Neural progenitor cell (in vitro differentiated cells): ENCODE measurements around the gene FRAS1. TPM values are rescaled to one million over a fixed set of nuclear protein-coding genes. Genes with fewer than 3 reads are reported as not detected.
"Not testable (repeated sequence)": the region's sequence is repeated elsewhere in the genome, so short reads cannot be mapped to it uniquely, and the experiment has no call there.

Source experiments
- DNase-seq: peaks from one replicate; pipeline ENCODE4 v3.0.0-alpha.2; 2016; ENCODE audit warnings: low spot score
- H2AFZ ChIP-seq: fragments of 200-600 bp; sonication (generic); replicated peaks from 2 replicates; pipeline ENCODE4 v1.6.1; 2016; ENCODE audit warnings: antibody characterized with exemption
- H3F3A ChIP-seq: fragments of 200-600 bp; sonication (generic); 2 replicates; pipeline ENCODE4 v1.6.1; 2016; ENCODE audit warnings: antibody characterized with exemption, low read depth
- H3K27ac ChIP-seq: fragments of 200-600 bp; sonication (generic); 2 replicates; pipeline ENCODE4 v1.5.1; 2016; ENCODE audit warnings: mild to moderate bottlenecking
- H3K27me3 ChIP-seq: fragments of 200-600 bp; sonication (generic); 2 replicates; pipeline ENCODE4 v1.6.1; 2016; ENCODE audit warnings: mild to moderate bottlenecking, moderate library complexity
- H3K36me3 ChIP-seq: fragments of 200-600 bp; sonication (generic); 2 replicates; pipeline ENCODE4 v1.5.1; 2016
- H3K4me1 ChIP-seq: fragments of 200-600 bp; sonication (generic); 2 replicates; pipeline ENCODE4 v1.6.1; 2016; ENCODE audit warnings: mixed run types
- H3K4me2 ChIP-seq: fragments of 200-600 bp; sonication (generic); 2 replicates; pipeline ENCODE4 v1.6.1; 2016
- H3K4me3 ChIP-seq: fragments of 200-600 bp; sonication (generic); 2 replicates; pipeline ENCODE4 v1.5.1; 2016
- H3K79me2 ChIP-seq: fragments of 200-600 bp; sonication (generic); 2 replicates; pipeline ENCODE4 v1.6.1; 2016; ENCODE audit warnings: low read depth
- H3K9ac ChIP-seq: fragments of 200-600 bp; sonication (generic); 2 replicates; pipeline ENCODE4 v1.6.1; 2016
- H3K9me3 ChIP-seq: fragments of 200-600 bp; sonication (generic); 2 replicates; pipeline ENCODE4 v1.5.1; 2016; ENCODE audit warnings: low read depth
- H4K20me1 ChIP-seq: fragments of 200-600 bp; sonication (generic); 2 replicates; pipeline ENCODE4 v1.6.1; 2016; ENCODE audit warnings: low read depth
- H3K27ac Mint-ChIP-seq: 3 replicates; pipeline ENCODE4 v1.8.0; 2021; ENCODE audit warnings: mixed read lengths
- H3K27me3 Mint-ChIP-seq: 2 replicates; pipeline ENCODE4 v1.8.0; 2022; ENCODE audit warnings: low read depth, mild to moderate bottlenecking, inconsistent platforms, moderate library complexity, mixed read lengths; ENCODE audit not compliant: insufficient read depth
- H3K36me3 Mint-ChIP-seq: 3 replicates; pipeline ENCODE4 v1.8.0; 2021; ENCODE audit warnings: mixed read lengths
- H3K4me1 Mint-ChIP-seq: 3 replicates; pipeline ENCODE4 v1.8.0; 2021; ENCODE audit warnings: mixed read lengths
- H3K4me3 Mint-ChIP-seq: 3 replicates; pipeline ENCODE4 v1.8.0; 2021; ENCODE audit warnings: mild to moderate bottlenecking, moderate library complexity, mixed read lengths
- H3K9me3 Mint-ChIP-seq: 3 replicates; pipeline ENCODE4 v1.8.0; 2020; ENCODE audit warnings: mixed read lengths
- CTCF ChIP-seq: fragments of 200-600 bp; sonication (generic); IDR thresholded peaks from 2 replicates; pipeline ENCODE4 v1.5.1; 2017; ENCODE audit warnings: antibody characterized with exemption, mild to moderate bottlenecking
- EZH2 ChIP-seq: fragments of 200-600 bp; sonication (generic); IDR thresholded peaks from 2 replicates; pipeline ENCODE4 v1.6.1; 2017; ENCODE audit warnings: antibody characterized with exemption, mild to moderate bottlenecking, moderate library complexity
- EZH2phosphoT487 ChIP-seq: fragments of 200-600 bp; sonication (generic); IDR thresholded peaks from 2 replicates; pipeline ENCODE4 v1.6.1; 2017; ENCODE audit warnings: antibody characterized with exemption
- total RNA-seq: library from RNA; depleted of rRNA; stranded (reverse); fragments of >200 nt; gene quantifications from 2 replicates; pipeline ENCODE4 v1.2.3, GENCODE V29; 2015; ENCODE audit warnings: low replicate concordance

Gene FRAS1
- total RNA-seq = 21.1 and 21.3 TPM in 2 replicates

- TF ChIP-seq CTCF = peak; percentile 35
- TF ChIP-seq EZH2phosphoT487 = peak; percentile 4
- no peak for TF ChIP-seq EZH2
- peaks cover 20% of the 10 kb centered on the region for H4K20me1 ChIP-seq
- Mint-ChIP-seq H3K4me3 (peak within 1 kb of the TSS; percentile 97), H3K27me3 (peaks cover 12% of the 10 kb centered on the region), H3K4me1 (peaks cover 14% of the 10 kb centered on the region), H3K27ac (peak within 1 kb of the TSS; percentile 94), H3K9me3 (no peaks in the 10 kb centered on the region), H3K36me3 (no peaks in the 10 kb centered on the region)
- H3F3A ChIP-seq = peaks cover 35% of the 10 kb centered on the region
- H3K79me2 ChIP-seq = peaks cover 42% of the 10 kb centered on the region
- no peaks in the 10 kb centered on the region for H3K4me1 ChIP-seq
- DNase-seq = peak; percentile 87
- H3K9ac ChIP-seq = peak within 1 kb of the TSS; percentile 12
- H3K27me3 ChIP-seq = no peaks in the 10 kb centered on the region
- peak within 1 kb of the TSS; percentile 95 for H3K4me2 ChIP-seq
- H3K9me3 ChIP-seq = no peaks in the 10 kb centered on the region
- peak within 1 kb of the TSS; percentile 91 for H3K27ac ChIP-seq
- H3K36me3 ChIP-seq = no peaks in the 10 kb centered on the region
- peak within 1 kb of the TSS; percentile 96 for H2AFZ ChIP-seq
- H3K4me3 ChIP-seq = peak within 1 kb of the TSS; percentile 73
Measured at GRCh38 chr4:78057135-78057599, at the start of gene FRAS1. FRAS1 (plus strand) TSS chr4:78057323; CDS start chr4:78058010, 687 bp downstream.

GRCh38 chr4:78011003-78011402, 46.1 kb upstream of the FRAS1 start:
- H3K27me3 ChIP-seq, H3K4me1 Mint-ChIP-seq, H3K4me3 Mint-ChIP-seq, H3K79me2 ChIP-seq, H3K9me3 ChIP-seq, H3K4me2 ChIP-seq, H3K9ac ChIP-seq, H3K36me3 ChIP-seq, DNase-seq, H3K4me3 ChIP-seq, H4K20me1 ChIP-seq, H3K27ac ChIP-seq, H3K27me3 Mint-ChIP-seq, H3K36me3 Mint-ChIP-seq, H2AFZ ChIP-seq, H3K27ac Mint-ChIP-seq, H3F3A ChIP-seq: not testable (repeated sequence)
- peaks cover 10% of the 10 kb centered on the region for H3K4me1 ChIP-seq
- H3K9me3 Mint-ChIP-seq = peaks cover 13% of the 10 kb centered on the region

- peaks cover 15% of the 10 kb centered on the region for H3K4me1 ChIP-seq
- DNase-seq = no peak
- TF ChIP-seq EZH2phosphoT487 = no peak
- TF ChIP-seq CTCF = no peak
- no peak for TF ChIP-seq EZH2
- no peaks in the 10 kb centered on the region for H4K20me1 ChIP-seq
- H3F3A ChIP-seq = no peaks in the 10 kb centered on the region
- H3K27ac ChIP-seq = no peak overlapping the region
- no peak overlapping the region for H2AFZ ChIP-seq
- H3K9ac ChIP-seq = no peak overlapping the region
- H3K4me3 ChIP-seq = no peak overlapping the region
- no peak overlapping the region for H3K4me2 ChIP-seq
- peaks cover 13% of the 10 kb centered on the region for H3K9me3 Mint-ChIP-seq
- no peak overlapping the region for H3K27ac Mint-ChIP-seq
- H3K36me3 Mint-ChIP-seq = no peaks in the 10 kb centered on the region
- no peak overlapping the region for H3K4me3 Mint-ChIP-seq
- H3K79me2 ChIP-seq = no peaks in the 10 kb centered on the region
- H3K27me3 ChIP-seq = no peaks in the 10 kb centered on the region
- no peaks in the 10 kb centered on the region for H3K9me3 ChIP-seq
- no peaks in the 10 kb centered on the region for H3K36me3 ChIP-seq
- H3K27me3 Mint-ChIP-seq = peaks cover 2% of the 10 kb centered on the region
- no peaks in the 10 kb centered on the region for H3K4me1 Mint-ChIP-seq
Measured at GRCh38 chr4:78014889-78015886, 41.9 kb upstream of the FRAS1 start.
